ENCODE results near the gene SMAD6.

Gene SMAD6

DNA sequence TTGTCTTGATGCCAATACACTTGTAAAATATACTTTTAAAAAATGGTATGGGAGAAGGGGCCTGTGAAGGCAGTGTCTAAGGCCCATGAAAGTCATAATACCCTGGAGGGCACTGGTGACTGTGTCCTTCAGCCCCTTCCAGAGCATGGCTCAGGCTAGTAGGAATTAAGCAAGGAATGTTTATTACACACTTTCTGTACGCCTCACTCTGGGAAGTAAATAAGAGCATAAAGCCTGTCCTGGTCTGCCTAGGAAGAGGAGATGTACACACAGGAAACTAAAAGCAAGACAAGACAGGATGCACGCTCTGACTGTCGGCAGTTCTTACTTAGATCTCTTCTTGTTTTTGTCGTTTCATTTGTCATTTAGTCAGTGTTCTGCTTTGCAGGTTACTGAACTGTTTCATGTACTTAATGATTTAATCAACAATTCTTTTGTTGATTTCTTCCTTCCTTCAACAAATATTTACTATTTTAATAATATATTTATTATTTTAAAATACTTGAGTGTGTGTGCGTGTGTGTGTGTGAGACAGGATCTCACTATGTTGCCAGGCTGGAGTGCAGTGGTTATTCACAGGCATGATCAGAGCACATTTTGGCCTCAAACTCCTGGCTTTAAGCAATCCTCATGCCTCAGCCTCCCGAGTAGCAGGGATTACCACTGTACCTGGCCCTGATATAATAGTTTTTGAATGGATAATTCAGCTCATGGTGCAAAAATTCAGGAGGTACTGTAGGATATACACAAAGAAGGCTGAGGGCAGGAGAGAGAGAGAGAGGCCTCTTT, 9.0 kb upstream of the SMAD6 start:
- H3K79me2 ChIP-seq (ENCODE audit: insufficient read depth, low read depth): no peaks in the 10 kb centered on the region
- H3K4me1 ChIP-seq (ENCODE audit: low read depth, poor library complexity, severe bottlenecking): no peaks in the 10 kb centered on the region
- no peak overlapping the region for H2AFZ ChIP-seq (ENCODE audit: low read depth)
- no peaks in the 10 kb centered on the region for H3K27me3 ChIP-seq (ENCODE audit: insufficient read depth, low read depth)
- no peak overlapping the region for H3K9ac ChIP-seq
- no peak overlapping the region for H3K4me2 ChIP-seq
- H4K20me1 ChIP-seq (ENCODE audit: insufficient read depth): no peaks in the 10 kb centered on the region
- no peak overlapping the region for H3K27ac ChIP-seq
- no peak overlapping the region for H3K4me3 ChIP-seq (IDR thresholded peaks at IDR 0.05; ENCODE audit: insufficient read depth, low read depth, low read length)
- TF ChIP-seq, protein P1, sequence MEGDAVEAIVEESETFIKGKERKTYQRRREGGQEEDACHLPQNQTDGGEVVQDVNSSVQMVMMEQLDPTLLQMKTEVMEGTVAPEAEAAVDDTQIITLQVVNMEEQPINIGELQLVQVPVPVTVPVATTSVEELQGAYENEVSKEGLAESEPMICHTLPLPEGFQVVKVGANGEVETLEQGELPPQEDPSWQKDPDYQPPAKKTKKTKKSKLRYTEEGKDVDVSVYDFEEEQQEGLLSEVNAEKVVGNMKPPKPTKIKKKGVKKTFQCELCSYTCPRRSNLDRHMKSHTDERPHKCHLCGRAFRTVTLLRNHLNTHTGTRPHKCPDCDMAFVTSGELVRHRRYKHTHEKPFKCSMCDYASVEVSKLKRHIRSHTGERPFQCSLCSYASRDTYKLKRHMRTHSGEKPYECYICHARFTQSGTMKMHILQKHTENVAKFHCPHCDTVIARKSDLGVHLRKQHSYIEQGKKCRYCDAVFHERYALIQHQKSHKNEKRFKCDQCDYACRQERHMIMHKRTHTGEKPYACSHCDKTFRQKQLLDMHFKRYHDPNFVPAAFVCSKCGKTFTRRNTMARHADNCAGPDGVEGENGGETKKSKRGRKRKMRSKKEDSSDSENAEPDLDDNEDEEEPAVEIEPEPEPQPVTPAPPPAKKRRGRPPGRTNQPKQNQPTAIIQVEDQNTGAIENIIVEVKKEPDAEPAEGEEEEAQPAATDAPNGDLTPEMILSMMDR (conservative IDR thresholded peaks at IDR 0.05; ENCODE audit: low read depth, low read length): no peak
- H3K36me3 ChIP-seq (ENCODE audit: insufficient read depth): no peaks in the 10 kb centered on the region

- no peak overlapping the region for H2AFZ ChIP-seq (ENCODE audit: low read depth)
- H3K4me1 ChIP-seq (ENCODE audit: low read depth, poor library complexity, severe bottlenecking): peaks cover 5% of the 10 kb centered on the region
- no peak overlapping the region for H3K9ac ChIP-seq
- H4K20me1 ChIP-seq (ENCODE audit: insufficient read depth): no peaks in the 10 kb centered on the region
- H3K27ac ChIP-seq: no peak overlapping the region
- no peaks in the 10 kb centered on the region for H3K27me3 ChIP-seq (ENCODE audit: insufficient read depth, low read depth)
- no peaks in the 10 kb centered on the region for H3K36me3 ChIP-seq (ENCODE audit: insufficient read depth)
- H3K79me2 ChIP-seq (ENCODE audit: insufficient read depth, low read depth): no peaks in the 10 kb centered on the region
- TF ChIP-seq, protein P1 (conservative IDR thresholded peaks at IDR 0.05; ENCODE audit: low read depth, low read length): no peak
- H3K4me3 ChIP-seq (IDR thresholded peaks at IDR 0.05; ENCODE audit: insufficient read depth, low read depth, low read length): no peak overlapping the region
- no peak overlapping the region for H3K4me2 ChIP-seq
Observed at GRCh38 chr15:66696770-66697169, 5.3 kb upstream of the SMAD6 start.

DNA sequence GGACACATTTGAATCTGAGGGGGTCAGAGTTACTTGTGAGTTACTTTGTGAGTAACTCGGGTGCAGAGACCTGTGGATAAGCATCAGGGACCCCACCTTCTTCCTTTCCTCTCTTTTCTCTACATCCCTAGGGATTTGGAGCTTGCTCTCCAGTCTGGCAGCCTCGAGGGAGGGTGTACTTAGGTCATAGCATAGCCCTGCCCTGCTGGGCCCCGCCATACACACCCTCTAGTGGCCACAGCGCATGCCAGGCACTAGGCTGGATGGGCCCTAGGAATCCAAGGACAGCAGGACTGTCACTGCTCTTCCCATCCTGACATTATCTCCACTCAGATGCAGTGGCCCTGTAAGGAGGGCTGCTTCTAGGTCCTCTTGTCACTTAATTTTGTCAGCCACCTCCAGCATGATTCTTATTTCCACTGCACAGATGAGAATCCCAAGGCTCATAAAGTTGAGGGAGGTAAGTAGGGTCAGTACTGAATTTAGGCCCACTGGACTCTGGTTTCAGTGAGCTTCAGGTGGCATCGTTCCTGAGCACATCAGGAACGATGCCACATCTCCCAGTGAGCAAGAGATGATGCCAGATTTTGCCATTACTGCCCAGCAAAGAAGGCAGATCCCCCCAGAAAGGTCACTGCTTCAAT, 3.6 kb upstream of the SMAD6 start:
- Histone ChIP-seq H3K79me2 (ENCODE audit: insufficient read depth, low read depth) (no peaks in the 10 kb centered on the region), H3K4me2 (no peak overlapping the region), H3K4me1 (ENCODE audit: low read depth, poor library complexity, severe bottlenecking) (peaks cover 5% of the 10 kb centered on the region), H3K27me3 (ENCODE audit: insufficient read depth, low read depth) (no peaks in the 10 kb centered on the region), H3K4me3 (IDR thresholded peaks at IDR 0.05; ENCODE audit: insufficient read depth, low read depth, low read length) (no peak overlapping the region), H2AFZ (ENCODE audit: low read depth) (no peak overlapping the region), H3K9ac (no peak overlapping the region), H4K20me1 (ENCODE audit: insufficient read depth) (no peaks in the 10 kb centered on the region), H3K36me3 (ENCODE audit: insufficient read depth) (no peaks in the 10 kb centered on the region), H3K27ac (no peak overlapping the region)
- TF ChIP-seq, protein P1 (conservative IDR thresholded peaks at IDR 0.05; ENCODE audit: low read depth, low read length): peak; percentile 47; the same call in 1 of the 2 replicates

GRCh38 chr15:66698971-66699370, 3.1 kb upstream of the SMAD6 start:
- TF ChIP-seq, protein P1 (conservative IDR thresholded peaks at IDR 0.05; ENCODE audit: low read depth, low read length): no peak
- Histone ChIP-seq H3K4me2 (no peak overlapping the region), H4K20me1 (ENCODE audit: insufficient read depth) (no peaks in the 10 kb centered on the region), H2AFZ (ENCODE audit: low read depth) (no peak overlapping the region), H3K27me3 (ENCODE audit: insufficient read depth, low read depth) (peaks cover under 1% of the 10 kb centered on the region; the same call in 1 of the 2 replicates), H3K4me1 (ENCODE audit: low read depth, poor library complexity, severe bottlenecking) (peaks cover 5% of the 10 kb centered on the region), H3K27ac (no peak overlapping the region), H3K9ac (no peak overlapping the region), H3K36me3 (ENCODE audit: insufficient read depth) (no peaks in the 10 kb centered on the region), H3K79me2 (ENCODE audit: insufficient read depth, low read depth) (no peaks in the 10 kb centered on the region), H3K4me3 (IDR thresholded peaks at IDR 0.05; ENCODE audit: insufficient read depth, low read depth, low read length) (no peak overlapping the region)

Measured in KMS-11 (cell line).